WI38 (cell line): ENCODE results near the gene DCP2.

ENCODE experiments used
- H3K4me3 ChIP-seq: 2 replicates; pipeline ENCODE4 v1.5.1; 2011; ENCODE audit warnings: low read depth, mild to moderate bottlenecking, control low read depth, low read length
- TF ChIP-seq, protein P1 (sequence below): IDR thresholded peaks from 2 replicates; pipeline ENCODE4 v1.5.1; 2012; ENCODE audit warnings: low read depth, mild to moderate bottlenecking, control low read depth, low read length

DCP2 gene

DNA sequence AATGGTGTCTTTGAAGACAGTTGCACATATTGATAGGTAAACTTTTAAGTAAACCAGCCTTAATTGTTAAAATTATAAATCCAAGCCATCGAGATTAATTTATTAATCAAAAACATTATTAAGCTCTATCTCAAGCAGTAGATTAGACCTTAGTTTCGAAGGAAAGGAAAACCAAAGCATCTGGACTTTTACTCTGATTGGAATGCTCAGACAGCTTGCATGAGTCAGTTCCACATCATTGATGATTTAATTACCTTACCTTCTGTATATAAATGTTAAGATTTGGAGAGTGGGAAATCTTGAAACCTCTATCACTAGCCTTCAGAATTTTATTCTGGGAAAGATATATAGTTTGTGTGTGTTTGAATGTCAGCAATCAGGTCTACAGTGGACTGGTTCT lies 23.9 kb downstream of the DCP2 start:
- no peak overlapping the region for H3K4me3 ChIP-seq
- TF ChIP-seq, protein P1, sequence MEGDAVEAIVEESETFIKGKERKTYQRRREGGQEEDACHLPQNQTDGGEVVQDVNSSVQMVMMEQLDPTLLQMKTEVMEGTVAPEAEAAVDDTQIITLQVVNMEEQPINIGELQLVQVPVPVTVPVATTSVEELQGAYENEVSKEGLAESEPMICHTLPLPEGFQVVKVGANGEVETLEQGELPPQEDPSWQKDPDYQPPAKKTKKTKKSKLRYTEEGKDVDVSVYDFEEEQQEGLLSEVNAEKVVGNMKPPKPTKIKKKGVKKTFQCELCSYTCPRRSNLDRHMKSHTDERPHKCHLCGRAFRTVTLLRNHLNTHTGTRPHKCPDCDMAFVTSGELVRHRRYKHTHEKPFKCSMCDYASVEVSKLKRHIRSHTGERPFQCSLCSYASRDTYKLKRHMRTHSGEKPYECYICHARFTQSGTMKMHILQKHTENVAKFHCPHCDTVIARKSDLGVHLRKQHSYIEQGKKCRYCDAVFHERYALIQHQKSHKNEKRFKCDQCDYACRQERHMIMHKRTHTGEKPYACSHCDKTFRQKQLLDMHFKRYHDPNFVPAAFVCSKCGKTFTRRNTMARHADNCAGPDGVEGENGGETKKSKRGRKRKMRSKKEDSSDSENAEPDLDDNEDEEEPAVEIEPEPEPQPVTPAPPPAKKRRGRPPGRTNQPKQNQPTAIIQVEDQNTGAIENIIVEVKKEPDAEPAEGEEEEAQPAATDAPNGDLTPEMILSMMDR: no peak

GRCh38 chr5:113002423-113002822 lies 25.8 kb downstream of the DCP2 start:
- H3K4me3 ChIP-seq: no peak overlapping the region
- TF ChIP-seq, protein P1: no peak

GRCh38 chr5:113003763-113004162 lies 27.2 kb downstream of the DCP2 start:
- H3K4me3 ChIP-seq: no peak overlapping the region
- TF ChIP-seq, protein P1: no peak

GRCh38 chr5:113005454-113005853 lies 28.9 kb downstream of the DCP2 start:
- TF ChIP-seq, protein P1: no peak
- H3K4me3 ChIP-seq: no peak overlapping the region

DNA sequence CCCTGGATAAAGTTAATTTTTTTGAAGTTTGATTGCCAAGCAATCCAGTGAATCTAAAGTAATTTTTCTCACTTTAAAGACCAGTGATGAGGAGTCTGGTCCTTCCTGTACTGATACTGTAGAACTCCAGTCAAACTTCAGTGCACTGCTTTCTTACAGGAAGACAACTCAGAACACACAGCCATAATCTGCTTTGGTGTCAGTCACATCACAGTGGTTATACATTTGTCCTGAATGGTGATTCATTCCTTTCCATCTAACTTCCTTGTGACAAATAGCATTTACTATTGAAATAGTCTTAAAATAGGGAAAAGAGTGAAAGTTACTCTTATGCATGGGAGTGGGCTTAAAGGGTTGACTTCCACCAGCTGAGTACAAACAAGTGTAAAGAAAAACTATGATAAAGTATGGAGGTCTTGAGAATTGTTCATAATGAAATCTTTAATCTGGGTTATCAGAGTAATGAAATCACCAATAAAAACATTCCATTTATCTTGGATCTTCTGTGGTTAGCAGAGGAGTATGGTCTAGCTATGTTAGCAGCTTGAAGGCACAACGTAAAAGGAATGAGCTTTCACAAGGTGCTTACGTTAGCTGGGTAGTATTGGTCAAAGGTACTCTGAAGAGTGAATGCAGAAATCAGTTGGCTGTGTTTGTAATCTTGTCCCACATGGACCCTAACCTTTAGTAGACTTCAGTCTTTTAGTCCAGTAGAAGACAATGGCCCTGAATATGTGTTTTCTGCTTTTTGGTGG lies 41.5 kb downstream of the DCP2 start:
- TF ChIP-seq, protein P1: no peak
- H3K4me3 ChIP-seq: no peak overlapping the region

DNA sequence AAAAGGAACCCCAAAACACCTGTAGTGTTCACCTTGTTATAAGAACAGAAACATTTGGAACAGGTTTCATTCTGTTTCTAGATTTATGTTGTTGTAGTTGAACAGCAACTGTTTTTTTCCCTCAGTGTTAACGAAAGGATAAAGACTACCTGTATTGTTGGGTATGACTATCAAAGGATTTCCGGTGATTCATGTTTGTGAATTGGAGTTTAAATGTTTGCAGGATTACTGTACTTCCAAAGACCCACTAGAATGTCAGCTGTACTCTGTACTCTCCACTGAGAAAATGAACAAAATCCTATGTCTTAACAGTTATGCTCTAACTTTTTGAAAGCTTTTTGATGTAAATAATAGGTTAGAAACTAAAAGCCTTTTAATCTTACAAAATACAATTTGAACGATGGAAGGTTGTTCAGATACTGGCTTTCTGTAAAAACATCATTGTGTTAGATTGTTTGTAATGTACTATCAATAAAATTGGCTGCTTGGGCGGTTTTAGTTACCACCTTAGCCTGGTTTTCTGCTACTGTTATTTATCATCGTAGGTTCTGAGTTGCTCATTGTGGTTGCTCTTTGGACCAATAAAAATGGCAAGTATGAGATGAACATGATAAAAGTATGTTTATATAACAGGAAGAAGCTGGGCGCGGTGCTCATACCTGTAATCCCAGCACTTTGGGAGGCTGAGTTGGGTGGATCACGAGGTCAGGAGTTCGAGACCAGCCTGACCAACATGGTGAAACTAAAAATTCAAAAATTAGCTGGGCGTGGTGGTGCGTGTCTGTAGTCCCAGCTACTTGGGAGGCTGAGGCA lies 44.1 kb downstream of the DCP2 start:
- H3K4me3 ChIP-seq: no peak overlapping the region
- TF ChIP-seq, protein P1: no peak

- H3K4me3 ChIP-seq: no peak overlapping the region
- TF ChIP-seq, protein P1: no peak
Measured at GRCh38 chr5:113022661-113023060, 46.1 kb downstream of the DCP2 start.
